HG03097 (cell line): ENCODE measurements around the gene FAF2.
"Not testable (repeated sequence)": the region's sequence is repeated elsewhere in the genome, so short reads cannot be mapped to it uniquely, and the experiment has no call there.

ENCODE experiments used
- ATAC-seq: cut with Tn5 transposase; IDR thresholded peaks from one replicate; pipeline ENCODE4 v1.9.1; 2021; ENCODE audit not compliant: unreplicated experiment, low FRiP score

Gene FAF2

DNA sequence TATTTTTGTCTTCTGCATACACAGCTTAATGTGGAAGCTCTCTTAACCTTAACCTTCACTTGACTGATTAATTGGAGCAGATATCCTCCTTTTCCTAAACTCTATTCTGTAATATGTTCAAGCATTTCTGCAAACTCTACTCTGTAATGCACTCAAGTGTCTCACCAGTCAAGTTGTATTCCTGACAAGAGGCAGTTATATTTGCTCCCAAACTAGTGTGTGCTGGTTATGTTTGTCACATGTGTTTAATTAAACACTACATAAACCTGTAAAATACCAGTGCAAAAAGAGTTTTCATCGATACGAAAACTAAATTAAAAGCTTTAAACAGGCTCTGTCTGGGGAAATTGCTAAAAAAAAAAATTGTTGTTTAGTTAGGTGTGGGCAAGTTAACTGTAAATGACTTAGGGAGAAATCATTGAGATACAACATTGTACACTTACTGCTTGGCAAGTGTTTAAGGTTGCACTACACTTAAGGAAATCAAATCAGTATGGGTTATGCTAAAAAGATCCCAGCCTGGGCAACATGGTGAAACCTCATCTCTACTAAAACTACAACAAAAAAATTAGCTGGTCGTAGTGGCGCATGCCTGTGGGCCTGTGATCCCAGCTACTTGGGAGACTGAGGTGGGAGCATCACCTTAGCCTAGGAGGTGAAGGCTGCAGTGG is 6.7 kb downstream of the FAF2 start:
- no peak for ATAC-seq

DNA sequence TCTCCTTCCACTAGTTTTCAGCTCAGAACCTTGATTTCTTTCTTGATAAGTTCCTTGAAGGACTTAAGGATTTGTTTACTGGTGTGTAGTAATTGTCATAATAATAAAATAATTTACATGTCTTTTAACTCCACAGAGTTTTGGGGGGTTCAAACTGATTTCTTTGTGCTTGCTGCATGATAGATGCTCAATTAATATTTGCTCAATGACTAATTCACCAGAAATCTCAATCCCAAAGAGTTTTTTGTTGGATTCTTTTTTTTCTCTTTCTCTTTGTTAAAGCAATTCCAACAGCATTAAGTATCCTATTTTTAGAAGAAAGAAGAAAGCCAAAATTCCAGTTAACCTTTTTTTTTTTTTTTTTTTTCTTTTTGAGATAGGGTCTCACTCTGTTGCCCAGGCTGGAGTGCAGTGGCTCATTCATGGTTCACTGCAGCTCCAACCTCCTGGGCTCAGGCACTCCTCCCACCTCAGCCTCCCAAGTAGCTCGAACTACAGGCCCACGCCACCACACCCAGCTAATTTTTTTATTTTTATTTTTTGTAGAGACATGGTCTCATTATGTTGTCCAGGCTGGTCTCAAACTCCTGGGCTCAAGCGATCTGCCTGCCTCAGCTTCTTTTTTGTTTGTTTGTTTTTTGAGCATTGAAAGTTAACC is 10.8 kb downstream of the FAF2 start:
- no peak for ATAC-seq

DNA sequence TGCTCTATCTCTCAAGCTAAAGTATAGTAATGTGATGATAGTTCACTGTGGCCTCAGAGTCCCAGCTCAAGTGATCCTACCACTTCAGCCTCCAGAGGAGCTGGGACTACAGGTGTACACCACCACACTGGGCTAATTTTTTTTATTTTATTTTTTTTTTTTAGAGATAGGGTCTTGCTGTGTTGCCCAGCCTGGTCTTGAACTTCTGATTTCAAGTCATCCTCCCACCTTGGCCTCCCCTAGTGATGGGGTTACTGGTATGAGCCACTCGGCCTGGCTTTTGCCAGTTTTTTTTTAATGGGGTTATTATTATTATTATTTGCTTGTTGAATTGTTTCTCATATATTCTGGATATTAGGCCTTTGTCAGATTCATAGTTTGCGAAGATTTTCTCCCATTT is 13.2 kb downstream of the FAF2 start:
- ATAC-seq = no peak

DNA sequence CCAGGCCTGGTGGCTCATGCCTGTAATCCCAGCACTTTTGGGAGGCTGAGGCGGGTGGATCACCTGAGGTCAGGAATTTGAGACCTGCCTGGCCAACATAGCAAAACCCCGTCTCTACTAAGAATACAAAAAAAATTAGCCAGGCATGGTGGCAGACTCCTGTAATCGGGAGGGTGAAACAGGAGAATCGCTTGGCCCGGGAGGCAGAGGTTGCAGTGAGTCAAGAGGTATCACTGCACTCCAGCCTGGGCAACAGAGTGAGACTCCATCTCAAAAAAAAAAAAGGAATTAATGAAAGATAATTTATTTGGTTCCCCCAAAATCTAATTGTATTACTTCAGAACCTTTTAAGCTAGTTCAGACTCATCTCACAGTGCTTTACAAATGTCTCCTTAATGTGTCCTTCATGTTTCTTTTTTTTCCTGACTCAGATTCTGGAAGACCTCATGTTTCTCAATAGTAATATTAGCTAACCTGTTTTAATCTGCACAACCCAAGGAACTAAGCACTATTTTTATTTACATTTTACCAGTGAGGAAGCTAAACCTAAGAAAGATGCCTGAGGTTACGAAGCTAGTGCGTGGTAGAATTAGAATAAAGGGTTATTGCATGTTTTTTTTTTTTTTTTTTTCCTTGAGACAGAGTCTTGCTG is 15.1 kb downstream of the FAF2 start:
- ATAC-seq = no peak

DNA sequence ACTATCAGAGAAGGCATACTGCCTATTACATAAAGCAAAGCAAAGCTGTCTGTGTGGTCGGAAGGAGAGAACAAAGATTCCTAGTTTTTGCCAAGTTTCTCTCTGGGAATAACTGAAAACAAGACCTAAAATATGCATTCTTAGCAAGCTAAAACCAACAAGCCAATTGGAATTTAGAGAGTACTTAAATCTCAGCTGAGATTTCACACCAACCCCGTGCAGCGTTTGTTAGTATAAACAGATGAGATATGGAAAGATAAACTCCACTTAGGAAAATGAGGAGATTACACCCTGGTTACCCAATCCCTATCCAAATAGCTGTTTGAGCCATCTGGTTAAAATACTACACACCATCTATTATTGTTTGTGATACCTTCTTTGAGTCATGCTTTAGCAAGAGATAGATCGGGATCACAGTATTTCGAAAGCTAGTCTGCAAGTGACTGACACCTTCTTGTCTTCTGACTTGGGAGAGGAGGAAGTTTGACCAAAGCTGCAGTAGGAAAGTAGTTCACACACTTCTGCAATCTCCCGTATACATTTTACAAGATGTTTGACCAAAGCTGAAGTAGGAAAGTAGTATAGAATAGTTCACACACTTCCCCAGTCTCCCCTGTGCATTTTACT is 18.2 kb downstream of the FAF2 start:
- no peak for ATAC-seq

DNA sequence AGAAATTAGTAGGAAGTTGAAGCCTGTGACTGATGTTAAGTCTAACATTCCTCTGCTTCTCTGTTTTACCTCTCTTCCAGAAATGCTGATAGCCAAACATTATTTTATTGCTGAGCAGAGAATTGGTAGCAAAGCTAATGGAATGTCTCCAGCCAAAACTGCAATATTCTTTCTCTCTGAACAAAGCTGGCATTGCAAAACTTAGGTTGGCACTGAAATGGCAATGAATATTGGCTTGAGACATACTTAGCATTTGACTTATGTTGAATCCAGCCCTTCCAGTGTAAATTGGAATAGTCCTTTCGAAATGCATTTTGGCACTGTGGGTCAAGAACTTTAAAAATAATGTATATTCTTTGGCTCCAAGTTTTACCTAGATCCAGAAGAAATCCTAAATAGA is 21.1 kb downstream of the FAF2 start:
- ATAC-seq = no peak

DNA sequence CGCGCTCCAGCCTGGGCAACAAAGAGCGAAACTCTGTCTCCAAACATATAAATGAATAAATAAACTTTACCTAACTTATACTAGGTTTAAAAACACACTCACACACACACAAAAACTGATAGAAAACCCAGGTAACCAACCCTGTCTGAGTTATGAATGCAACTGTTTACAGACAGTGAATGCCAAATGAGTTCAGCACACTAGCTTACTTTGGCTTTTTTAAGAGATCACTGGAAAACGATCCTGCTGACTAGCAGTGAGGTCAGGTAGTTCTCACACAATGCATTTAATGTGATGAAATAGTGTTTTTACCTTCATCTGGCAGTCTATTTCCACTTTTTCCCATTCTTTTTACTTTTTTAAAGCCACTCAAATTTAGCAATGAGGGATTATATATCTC is 22.4 kb downstream of the FAF2 start:
- ATAC-seq = no peak

DNA sequence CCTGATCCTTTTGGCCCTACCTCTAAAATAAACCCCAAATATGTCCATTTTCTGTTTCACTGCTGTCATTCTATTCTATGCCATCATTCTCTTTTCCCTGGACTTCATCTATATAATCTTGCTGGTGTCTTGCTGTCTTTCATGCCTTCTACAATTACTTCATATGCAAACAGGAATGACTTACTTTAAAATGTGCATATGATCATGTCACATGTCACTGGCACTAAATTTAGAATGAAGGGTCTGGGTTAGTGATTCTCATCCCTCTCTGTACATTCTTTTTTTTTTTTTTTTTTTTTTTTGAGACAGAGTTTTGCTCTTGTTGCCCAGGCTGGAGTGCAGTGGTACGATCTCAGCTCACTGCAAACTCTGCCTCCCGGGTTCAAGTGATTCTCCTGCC is 22.9 kb downstream of the FAF2 start:
- ATAC-seq = no peak

DNA sequence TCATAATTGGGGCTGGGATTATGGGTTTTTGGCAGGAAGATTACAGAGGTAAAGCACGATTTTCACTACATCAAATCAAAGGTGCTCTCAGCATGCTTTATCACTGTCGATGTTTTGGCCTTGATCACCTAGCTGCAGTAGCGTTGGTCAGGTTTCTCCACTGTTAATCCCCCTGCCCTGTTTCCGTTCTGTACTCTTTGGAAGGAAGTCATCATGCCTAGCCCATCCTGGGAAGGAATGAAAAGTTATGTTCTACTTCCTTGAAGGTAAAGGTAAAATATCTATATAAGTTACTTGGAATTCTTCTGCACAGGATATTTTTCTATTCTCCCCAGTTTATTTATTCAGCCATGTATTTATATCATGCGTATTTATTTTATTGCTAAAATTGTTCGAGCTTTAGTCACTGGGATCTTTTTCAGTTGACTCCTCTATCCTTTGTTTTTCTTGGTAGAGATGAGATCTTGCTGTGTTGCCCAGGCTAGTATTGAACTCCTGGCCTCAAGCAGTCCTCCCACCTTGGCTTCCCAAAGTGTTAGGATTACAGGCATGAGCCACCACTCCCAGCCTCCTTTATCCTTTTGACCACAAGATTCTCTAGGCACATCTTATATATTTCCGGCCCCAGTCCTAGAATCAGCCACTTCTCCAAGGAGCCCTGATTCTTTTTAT is 25.3 kb downstream of the FAF2 start:
- no peak for ATAC-seq

DNA sequence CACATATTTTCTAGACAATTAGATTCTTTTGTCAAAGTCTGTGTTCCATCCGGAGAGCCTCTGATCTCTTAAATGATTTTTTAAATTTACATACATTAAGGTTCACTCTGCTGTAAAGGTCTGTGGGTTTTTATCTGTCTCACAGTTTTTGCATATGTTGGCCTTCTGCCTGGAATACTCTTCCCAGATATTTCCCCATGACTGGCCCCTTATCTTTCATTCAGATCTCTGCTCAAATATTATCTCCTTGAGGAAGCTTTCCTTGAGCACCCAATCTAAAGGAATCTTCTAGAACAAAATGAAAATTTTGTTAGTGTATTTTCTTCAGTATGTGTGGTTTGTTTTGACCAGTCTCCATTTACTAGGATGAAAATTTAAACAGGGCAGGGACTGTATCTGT is 26.3 kb downstream of the FAF2 start:
- no peak for ATAC-seq

DNA sequence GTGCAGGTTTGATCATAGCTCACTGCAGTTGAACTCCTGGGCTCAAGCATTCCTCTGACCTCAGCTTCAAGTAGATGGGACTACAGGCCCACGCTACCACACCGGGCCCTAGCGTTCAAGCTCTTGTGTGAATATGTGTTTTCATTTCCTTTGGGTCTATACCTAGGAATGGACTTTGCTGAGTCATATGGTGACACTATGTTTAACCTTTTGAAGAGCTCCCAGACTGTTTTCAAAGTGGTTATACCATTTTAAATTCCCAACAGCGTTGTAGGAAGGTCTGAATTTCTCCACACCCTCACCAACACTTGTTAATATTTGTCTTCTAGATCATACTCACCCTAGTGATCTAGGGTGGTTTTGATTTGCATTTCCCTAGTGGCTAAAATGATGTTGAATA is 33.5 kb downstream of the FAF2 start:
- no peak for ATAC-seq

DNA sequence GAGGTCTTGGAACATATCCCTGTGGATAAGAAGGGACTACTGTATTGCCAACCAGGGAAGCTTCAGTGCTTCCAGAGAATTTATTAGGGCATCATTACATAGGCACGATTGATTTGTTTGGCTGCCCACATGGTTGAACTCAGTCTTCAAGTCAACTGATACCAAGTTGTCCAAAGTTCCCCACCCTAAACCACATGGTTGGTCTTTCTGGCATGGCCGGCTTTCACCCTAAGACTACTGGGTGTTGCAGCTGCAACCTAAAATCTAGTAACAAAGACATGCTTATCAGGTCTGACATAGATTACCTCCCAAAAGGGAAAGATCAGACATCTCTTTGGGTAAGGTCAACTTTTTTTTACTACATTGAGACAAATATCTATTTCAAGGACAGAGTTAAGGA is 37.0 kb downstream of the FAF2 start:
- no peak for ATAC-seq

DNA sequence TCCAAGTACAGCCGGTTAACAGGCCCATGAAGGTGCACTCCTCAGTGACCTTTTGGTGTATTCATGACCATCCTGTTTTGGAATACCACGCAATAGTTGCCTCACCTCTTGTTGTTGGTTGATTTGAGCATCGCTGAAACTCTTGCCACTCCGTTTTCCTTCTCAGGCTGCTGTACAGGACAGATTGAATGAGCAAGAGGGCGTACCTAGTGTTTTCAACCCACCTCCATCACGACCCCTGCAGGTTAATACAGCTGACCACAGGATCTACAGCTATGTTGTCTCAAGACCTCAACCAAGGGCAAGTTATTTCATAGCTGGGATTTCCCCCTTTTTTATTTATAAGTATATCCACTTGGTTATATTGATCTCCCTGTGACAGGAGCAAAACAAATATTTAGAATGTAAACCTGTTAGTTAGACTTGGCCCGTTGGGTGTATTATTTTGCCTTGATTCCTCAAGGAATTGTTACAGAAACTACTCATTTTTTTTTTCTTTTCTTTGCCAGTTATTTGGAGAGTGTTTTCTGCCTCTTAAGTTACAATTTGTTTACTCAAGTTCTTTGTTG is 38.1 kb downstream of the FAF2 start:
- ATAC-seq = no peak

DNA sequence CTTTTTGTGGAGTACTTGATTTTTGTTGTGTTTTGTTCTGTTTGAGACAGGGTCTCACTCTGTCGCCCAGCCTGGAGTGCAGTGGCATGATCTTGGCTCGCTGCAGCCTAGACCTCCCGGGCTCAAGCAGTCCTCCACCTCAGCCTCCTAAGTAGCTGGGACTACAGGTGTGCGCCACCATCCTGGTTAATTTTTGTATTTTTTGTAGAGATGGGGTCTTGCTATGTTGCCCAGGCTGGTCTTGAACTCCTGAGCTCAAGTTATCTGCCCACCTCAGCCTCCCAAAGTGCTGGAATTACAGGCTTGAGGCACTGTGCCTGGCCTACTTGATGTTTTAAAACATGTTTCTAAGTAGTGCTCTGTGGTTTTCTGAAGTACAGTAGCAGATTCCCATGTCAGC is 39.0 kb downstream of the FAF2 start:
- ATAC-seq = not testable (repeated sequence)

DNA sequence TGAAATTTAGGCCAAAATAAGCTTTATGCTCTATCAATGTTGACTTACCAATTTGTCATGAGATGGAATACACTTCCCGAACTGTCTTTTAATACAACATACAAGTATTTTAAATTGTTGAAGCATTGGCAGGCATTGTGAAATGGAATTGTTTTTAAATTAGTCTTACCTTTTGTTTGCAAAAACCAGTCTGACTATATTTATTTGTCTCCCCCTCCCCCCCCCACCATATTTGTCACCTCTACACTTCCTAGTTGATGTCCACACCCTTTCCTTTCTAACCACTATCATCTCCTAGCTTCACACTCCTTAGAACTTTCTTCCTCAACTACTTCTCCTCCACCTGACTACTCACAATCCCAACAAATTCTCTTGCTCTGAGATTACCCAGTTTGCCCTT is 40.9 kb downstream of the FAF2 start:
- no peak for ATAC-seq

DNA sequence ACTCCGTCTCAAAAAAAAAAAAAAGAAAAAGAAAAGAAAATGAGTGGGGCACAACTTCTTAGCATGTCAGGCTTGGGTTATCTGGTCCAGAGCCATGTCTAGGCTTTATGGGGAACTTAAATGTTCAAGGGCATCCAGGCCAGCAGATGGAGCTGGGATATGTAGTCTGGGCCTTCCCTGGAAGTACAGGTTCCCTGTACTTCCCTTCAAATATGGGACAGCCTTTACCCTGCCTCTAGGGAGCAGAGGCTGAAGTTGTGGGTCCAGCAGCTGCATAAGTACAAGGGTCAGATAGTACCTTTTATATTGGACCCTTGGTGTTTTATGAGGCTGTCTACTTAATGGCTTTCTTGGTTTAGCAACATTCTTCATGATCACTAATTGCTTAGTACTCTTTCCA is 42.1 kb downstream of the FAF2 start:
- no peak for ATAC-seq

DNA sequence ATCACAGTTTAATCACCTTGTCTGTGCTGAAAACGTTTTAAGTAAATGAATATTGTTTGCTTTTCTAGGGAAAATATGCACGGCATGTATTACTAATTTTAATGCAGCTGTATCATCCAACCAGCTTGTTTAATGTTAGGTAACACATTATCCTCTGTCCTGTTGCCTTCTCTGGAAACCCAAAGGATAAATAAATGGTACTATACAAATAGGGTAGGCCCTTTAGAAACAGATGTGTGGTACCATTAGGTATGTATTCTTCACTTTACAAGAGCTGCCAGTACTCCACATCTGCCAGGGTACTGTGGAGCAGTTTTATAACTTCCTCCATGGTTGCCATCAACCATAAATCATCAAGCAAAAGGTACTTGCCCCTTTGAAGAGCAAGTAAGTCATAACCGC is 42.9 kb downstream of the FAF2 start:
- no peak for ATAC-seq

DNA sequence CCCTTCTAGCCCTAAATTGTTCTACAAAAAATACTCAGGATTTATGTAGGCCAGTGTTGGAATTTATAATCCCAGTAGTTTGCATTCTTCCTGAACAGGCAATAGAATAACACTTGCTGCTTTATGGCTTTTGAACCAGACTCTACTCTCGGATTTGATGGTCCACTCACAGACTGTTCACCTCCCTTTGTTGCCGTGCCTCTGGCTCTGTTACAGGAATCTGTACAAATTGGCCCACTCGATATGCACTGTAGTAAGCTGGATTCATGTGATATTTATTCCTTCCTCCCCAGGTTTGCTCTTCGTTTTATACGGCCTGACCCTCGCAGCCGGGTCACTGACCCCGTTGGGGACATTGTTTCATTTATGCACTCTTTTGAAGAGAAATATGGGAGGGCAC is 43.7 kb downstream of the FAF2 start:
- ATAC-seq = no peak

DNA sequence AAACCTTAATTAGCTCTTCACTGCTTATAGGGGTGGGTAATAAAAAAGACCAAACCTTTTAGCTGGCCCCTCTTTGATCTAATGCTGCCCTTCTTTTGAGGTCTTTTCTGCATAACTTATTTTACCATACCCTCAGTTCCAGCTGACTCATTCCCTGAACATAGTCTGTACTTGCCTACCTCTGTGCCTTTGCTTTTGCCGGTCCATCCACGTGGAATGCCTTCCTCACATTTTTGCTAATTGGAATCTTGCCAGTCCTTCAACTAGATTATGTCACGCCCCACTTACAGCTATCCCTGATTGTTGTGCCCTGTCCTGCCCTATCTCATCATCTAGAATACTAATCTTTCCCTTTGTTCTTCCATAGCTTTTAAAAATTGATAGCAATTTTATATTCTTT is 44.2 kb downstream of the FAF2 start:
- no peak for ATAC-seq

DNA sequence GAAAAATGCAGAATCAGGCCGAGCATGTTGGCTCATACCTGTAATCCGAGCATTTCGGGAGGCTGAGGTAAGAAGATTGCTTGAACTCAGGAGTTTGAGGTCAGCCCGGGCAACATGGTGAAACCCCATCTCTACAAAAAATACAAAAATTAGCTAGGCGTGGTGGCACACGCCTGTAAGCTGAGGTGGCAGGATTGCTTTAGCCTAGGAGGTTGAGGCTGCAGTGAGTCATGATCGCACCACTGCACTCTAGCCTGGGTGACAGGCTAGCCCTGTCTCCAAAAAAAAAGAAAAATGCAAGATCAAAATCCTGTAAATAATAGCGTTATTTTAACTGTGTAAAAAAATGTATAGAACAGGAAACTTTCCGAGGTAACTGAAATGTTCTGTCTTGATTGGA is 49.7 kb downstream of the FAF2 start:
- ATAC-seq = no peak

DNA sequence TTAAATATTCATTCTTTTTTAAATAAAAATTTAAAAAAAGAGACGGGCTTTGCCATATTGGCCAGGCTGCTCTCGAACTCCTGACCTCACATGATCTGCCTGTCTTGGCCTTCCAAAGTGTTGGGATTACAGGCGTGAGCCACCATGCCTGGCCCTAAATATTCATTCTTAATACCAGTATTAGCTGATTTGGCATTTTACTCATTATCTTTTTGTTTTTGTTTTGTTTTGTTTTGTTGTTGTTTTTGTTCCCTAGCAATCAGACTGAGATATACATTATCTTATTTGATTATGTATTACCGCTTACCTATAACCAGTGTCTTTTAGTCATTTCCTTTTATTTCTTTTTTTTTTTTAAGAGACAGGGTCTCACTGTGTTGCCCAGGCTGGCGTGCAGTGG is 51.1 kb downstream of the FAF2 start:
- no peak for ATAC-seq
